ENCODE measurements around the gene KIRREL3.

Gene KIRREL3

DNA sequence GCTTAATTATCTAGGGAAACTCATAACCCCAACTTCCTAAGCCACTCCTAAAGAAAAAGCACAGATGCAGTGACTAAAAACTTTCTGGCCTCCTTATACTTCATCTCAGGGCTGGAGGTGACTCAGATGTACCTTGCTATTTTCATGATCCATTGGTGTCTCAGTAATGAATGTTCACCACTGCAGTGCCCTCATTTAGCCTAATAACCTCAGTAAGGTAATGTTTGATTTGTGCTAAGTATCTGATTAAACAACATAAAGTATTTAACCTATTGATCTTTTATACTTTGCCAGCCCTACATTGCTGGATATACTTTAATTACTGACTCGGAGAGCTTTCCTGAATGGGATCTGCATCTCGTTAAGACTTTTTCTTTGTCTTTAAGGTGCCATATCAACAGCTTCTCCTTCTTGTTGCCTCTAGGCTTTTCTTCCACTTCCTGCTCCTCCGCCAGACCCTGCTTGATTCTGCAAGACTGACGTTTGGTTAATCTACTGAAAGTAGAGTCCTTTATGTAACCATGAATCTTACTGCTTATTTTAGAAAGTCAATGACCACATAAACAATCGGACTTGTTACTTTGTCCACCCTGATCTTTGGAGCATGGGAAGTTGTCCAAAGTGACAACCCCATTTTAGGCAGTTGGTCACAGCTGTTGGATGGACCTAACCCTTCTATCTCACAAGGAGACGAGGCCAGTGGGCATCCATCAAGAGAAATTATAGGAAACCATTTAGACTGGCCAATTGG, 342.1 kb downstream of the KIRREL3 start:
- no peak for DNase-seq

DNA sequence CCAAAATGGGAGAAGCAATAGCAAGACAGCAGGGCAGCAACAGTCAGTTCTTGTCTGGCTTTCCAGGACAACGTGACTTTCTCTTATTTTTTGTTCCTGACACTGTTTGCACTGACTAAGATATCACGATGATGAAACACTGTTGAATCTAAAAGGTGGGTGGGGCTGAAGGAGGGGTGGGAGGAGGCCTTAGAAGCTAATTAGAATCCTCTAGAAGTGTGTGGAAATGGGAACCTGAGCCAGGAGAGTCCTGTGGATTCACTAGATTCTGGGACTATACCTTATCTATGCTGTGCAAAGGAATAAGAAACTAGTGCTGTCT, 344.8 kb downstream of the KIRREL3 start:
- no peak for DNase-seq

DNA sequence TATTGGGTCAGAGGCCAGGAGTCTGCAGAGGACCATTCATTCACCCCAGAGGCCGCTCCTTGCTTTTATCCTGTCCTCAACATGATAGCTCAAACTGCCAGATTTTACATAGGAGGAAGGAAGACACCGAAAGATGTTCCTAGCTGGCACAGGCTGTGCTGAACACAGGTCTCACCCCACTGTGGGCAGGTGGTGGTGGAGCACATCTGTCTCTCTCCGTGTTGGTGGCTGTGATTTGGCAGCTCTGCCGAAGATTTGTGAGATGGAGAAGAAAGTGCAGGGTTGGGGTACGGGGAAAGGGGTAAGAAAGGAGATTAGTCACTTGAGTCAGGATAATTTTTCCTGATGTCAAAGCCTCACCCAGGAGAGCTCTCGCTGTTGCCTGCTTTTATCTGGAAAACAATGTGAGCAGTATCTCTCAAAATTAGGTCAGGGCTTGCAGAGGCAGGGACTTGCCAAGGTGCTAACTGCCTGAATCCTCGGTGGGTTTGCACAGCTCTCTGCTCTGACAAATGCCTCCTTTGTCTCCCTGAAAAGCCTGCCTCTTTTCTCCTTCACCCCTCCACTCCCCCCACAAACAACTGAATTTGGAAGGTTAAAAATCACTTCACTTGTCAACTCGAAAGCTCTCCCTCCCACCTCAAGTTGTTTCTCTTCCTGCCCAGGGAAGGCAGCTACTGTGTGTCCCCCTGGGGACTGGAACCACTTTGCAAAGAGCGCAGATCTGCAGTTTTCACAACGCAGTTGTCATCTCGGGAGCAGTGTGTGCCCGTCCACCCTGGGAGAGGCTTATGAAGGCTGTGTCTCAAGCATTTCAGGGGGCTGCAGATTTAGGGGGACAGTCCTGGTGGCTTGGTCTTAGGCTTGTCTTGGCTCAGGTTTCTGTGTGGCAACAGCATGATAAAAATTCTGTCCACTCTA, 345.4 kb downstream of the KIRREL3 start:
- no peak for DNase-seq

DNA sequence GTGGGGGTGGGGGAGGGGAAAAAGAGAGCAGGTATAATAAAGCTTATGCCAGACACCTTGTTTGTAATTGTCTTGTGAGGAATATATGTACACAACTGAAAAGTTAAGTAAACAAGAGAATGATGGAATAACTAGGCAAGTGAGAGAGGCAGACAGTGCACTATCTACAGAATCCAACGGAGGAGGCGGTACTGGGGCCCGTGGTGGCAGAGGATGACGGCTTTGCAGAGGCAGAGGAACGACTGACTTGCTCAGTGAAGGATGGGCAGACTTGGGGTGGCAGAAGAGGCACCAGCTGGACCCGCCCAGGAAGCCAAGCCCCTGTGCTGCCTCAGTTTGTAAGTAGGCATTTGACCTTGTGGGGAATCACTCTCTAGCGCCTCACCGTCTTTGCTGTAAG, 347.5 kb downstream of the KIRREL3 start:
- DNase-seq = no peak

DNA sequence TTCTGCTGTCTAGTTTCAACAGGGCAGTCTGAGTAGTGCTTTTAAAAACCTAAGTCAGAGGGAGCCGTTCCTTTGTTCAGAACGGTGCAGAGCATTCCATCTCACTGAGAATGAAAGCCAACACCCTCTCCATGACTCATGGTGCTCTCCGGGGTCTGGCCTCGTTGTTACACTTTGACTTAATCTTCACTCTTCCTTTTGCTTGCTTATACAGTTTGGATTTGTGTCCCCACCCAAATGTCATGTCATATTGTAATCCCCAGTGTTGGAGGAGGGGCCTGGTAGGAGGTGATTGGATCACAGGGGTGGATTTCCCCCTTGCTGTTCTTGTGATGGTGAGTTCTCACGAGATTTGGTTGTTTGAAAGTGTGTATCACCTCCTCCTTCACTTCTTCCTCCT, 352.8 kb downstream of the KIRREL3 start:
- no peak for DNase-seq

DNA sequence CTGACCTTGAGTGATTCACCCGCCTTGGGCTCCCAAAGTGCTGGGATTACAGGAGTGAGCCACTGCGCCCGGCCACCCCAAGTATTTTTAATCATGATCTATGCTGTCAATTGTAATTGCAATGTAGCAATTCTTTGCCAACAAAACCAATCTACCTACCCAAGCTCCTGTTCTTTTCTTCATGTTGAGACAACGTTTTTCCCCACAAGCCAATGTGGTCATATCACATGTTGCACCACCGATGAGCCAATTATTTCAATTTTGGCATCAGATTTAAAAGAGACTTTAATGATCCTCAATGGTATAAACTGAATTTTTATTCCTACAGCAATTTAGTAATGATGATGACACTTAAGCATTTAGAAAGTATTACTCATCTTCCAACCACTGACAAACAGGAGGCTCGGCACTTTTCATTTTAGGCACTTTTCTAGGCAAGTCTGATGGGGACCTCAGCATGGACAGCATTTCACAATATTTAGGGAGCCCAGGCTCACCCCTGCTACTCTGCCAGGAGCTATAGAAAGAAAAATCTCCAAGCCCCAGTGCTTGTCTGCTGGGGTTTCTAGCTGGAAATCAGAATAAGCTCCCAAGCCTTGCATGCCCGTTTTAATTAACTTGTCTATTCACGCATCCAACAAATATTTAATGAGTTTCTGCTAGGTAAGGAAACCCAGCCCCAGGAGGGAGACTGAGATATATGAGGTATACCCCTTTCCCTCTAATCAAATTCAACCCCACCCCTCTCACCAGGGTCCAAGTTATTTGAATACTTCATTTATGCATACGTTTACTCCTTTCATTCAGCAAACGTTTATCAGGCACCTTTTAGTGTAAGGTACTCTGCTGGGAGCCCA, 353.6 kb downstream of the KIRREL3 start:
- no peak for DNase-seq

DNA sequence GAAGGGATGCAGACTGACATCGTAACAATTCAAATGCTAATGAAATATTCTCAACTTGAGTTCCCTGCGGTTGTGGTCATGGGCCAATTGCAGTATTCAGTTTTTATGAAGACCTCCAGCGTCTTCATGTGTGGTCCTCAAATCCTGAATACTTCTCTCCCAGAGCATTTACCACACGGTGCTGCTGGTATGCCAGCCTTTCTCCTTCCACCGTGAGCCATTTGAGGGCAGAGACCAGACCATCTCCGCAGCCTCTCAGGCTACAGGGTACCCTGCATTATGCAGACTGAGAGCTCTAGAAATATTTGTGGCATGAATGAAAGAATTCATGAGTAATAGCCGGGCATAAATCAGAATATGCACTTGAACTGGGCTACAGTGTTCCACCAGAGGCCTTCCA, 355.4 kb downstream of the KIRREL3 start:
- DNase-seq = no peak

DNA sequence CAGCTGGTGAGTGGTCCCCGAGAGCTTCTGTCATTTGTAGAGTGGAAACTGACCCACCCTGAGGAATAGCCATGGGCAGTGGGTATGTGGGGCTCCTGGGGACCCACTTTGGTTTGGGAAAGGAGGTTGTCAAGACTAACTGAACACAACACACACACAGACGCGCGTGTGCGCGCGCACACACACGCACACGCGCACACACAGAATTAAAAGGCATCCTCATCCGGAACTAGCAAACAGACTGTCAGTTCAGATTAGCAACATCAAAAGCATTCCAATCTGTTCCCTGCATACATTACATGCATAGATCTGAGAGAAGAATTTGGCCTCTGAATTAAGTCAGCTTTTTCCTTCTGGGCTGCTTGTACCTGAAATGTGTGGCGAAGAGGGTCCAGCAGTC, 360.4 kb downstream of the KIRREL3 start:
- DNase-seq = no peak

DNA sequence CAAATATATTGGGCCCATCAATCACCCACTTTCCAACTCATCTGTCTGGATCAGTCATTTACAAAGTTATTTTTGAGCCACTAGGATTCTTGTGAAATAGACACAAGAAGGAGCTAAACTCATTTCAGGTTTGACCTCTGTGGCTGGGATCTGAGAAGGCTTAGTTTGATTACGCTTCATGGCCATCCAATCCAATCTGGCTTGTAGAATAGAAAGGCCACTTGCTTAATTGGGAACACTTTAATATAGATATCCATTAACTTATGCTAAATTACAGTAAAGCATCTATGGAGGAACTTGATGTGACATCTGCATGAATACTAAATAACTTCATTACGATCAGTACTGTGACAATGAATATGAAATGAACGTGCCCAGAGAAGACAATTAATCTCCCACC, 360.9 kb downstream of the KIRREL3 start:
- no peak for DNase-seq

DNA sequence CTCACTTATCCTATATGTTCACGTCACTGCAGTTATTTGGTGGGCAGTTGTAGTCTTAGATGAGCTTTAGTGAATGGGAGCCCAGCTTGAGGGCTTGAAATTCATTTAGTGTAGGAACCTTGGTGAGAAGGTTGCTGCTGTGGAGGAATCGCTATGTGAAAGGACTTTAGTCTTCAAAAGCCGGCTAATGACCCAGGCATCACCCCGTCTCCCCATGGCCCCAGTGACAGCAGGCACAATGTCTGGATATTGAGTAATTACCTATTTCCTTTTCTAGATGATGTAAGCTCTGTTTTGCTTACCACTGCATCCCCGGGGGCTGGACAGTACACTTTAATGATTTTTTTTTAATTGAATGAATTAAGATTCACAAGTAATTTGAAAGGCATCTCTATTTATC, 361.9 kb downstream of the KIRREL3 start:
- no peak for DNase-seq

DNA sequence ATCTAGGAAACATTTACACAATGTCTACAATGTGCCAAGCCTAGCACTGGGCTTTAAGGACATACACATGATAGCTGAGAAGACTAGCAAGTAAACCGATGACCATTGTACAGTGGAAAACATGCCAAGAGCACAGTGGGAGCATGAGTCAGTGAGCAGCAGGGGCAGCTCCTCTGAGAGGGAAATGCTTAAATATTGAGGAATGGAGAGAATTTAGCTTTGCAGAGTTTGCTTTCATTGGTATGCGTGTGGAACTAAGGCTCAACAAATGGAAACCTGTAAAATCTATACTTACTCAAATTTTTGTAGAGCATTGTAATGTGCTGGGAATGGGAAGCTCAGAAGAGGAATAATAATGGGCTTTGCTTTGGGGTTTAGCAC, 362.8 kb downstream of the KIRREL3 start:
- no peak for DNase-seq

DNA sequence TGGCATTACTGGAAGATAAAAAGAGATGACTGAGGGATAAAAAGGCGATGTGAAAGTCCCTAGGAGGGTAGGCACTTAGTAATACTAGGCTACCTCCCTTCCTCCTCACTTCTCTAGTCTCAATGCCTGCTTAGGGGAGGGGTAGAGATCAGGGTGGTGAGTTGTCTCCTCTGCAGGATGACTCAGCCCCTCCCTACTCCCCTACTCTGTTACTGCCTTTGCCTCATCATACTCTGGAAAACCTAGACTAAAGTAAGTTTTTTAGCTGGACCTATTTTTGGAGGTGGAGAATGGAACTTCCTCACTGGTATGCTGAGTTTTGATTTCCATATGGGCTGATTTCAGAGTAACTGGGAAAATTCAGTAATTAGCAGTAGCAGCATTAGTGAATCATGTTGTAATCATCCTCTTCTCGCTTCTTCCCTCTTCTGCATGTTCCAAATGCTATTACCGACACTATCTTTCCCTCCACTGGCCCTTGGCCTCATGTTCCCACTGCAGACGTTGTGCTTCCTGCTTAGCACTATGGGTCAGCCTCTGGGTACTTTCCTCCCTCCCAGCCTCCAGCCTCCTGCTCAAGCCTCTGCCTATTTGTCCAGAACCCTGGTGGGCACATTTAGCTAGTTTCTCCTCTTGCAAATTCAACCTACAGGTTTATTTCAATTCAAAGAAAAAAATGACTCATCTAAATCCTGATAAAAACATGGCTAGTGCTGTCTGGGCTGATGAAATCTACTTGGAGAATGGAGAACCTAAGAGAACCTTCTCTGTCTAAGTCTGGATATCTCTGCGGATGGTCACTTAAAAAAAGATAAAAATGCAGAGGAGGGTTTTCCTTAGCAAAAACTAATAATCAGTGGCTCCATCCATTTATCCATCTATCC, 363.4 kb downstream of the KIRREL3 start:
- no peak for DNase-seq

DNA sequence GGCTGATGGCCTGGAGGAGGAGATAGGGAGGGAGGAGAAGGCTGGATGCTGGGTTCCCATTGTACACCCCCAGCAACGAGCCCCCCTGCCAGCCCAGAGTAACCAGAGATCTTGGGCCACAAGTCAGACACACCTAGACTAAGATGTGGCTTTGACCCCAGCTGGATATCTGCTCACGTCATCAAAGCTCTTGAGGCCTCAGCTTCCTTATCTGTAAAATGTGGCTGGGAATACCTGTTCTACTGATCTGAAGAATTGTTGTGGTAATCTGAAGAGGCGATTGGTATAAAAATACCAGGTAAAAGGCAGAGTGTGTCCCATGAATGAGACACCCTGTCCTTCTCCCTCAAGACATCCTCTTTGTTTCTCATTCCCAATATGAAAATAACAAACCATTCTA, 365.1 kb downstream of the KIRREL3 start:
- no peak for DNase-seq

DNA sequence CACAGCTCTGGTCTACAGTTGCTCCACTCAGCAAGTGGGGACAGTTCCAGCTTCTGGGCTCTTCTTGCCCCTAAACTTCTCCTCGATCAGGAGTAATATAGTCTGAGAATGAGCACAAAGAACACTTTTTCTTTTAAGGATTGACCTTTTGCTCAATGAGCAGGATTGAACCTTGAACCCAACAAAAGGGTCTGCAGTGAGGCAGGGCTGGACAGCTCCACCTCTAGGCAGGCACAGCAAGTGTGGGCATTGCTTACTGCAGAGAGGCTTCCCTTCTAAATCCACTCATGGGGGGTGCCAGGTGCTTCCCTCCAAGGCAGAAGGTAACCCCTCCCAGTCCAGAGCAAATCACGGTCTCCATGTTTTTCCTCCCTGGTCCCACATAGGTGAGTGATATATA, 365.6 kb downstream of the KIRREL3 start:
- DNase-seq = no peak

DNA sequence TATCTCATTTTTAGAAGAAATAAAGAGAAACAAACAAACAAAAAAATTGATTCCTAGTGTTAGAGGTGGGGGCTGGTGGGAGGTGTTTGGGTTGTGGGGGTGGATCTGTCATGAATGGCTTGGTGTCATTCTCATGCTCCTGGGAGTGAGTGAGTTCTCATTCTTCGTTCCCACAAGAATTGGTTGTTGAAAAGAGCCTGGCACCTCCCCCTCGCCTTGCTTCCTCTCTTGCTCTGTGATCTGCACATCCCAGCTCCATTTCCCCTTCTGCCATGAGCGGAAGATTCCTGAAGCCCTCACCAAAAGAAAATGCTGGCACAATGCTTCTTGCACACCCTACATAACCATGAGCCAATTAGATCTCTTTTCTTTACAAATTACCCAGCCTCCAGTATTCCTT, 367.2 kb downstream of the KIRREL3 start:
- no peak for DNase-seq

DNA sequence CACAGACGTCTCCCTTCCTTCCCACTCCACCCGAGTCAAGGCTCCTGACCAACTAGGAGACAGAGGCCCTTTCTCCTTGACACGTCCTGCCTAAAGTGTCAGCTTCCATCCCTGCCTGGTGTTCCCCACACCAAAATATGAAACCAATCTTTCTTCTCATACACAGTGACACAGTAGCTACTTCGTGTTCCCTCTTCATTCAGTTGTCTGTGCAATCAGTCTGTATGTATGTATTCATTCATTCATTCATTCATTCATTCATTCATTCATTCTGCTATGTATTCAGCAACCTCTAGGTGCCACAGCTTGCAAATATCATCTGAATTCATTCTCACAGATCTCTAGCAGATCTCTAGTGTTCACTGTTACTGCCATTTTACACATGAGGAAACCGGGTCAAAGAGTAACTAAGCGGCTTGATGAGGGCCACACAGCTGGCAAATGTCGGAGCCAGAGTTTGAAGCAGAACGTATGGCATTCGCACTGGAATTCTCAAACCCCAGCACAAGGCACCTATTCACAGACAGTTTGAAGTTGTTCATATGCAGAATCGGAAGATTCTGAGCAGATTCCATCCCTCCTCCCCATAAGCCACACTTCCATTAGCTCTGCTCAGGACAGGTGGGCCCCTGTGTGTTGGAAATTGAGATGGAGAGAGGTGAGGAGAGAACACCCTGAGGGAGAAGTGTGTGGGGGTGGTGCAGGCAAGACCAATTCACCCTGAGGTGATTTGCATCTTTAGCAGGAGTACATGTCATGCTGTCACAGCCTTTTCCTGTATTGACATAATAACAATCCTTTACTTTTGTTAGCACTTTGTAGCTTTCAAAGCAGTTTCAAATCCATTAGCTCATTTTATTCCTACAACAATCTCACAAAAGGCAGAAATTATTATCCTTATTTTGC, 369.4 kb downstream of the KIRREL3 start:
- no peak for DNase-seq

DNA sequence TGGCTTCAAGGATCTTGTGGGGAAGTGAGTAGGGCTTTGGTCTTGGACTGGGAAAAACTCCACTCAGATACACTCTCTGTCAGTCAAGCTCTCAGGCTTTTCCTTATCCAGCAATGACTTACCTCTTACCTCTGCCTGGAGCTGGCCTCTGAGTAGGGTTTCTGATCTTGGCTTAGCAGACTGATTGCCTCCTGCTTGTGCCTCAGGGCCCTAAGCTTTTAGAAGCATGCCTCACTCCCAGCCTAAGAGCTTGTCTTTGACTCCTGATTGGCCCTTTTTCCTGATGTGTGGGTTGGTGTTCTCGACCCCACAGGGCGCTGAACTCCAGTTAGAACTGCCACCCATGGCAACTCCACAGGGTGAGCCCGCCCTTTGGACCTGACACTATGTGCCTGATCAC, 370.1 kb downstream of the KIRREL3 start:
- no peak for DNase-seq

DNA sequence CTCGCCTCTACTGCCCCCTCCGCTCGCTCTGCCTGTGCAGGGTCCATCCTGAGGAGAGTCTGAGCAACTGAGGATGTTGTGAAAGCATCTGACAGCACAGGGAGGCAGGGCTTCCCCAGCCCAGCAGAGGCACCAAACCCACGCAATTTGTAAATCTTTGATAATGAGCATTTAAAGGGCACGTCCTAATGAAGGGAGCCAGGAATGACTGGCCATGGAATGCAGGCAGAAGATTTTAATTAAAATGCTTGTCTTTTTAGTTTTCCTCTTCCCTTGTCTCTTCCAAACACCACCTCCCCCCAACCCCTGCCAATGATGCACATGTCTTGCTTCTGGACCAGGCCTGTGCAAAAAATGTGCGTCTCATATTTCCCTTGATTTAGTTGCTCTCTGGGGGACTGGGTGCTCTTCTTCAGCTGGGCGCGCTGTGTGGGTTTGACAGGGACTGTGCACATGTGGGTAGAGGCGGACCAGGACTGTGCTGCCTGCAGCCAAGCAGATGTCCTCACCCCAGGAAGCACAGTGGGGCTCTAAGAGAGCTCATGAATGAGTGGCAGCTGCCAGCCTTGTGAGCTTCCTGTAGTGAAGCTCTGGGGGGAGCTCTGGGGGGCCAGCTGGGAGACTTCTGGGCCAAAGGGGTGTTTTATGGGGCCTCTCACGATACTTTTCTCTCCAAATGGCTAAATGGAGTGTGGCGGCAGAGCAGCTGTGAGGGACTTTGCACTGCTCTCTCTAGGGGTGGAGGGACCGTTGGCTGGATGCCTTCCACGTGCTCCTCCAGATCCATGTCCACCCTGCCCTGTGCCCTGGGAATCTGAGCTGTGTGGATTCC, 371.6 kb downstream of the KIRREL3 start:
- no peak for DNase-seq

DNA sequence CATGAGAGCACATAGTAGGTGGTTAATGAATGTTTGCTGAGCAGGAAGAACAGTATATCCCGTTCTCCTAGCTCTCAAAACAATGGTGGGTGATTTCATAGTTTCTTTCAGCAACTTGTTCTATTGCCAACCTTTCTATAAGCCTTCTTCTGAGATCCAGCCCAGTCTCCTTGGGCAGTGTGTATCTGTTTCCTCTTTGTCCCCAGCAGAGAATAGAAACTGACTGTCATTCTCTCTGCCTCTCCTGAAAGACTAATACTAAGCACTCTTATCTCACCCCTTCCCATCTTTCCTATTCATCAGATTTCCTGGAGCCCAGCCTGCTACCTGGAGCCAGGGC, 372.1 kb downstream of the KIRREL3 start:
- no peak for DNase-seq

DNA sequence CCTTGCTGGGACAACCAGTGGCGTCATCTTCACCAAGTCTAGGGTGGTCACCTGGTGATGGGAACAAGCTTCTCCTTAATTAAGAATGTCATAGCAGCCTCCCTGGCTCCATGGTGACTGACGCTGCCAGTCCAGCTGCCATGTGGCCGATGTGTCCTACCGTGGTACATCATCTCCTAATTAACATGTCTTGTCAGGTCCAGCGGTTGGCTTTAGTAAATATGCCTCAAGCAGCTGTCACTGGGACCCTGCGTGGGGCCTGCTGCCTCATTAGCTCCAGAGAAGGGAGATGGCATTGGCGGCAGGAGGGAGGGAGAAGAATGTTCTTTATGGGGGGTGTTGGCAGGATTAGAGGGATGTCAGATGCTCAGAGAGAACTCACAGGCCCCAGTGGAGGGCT, 373.1 kb downstream of the KIRREL3 start:
- DNase-seq = no peak

DNA sequence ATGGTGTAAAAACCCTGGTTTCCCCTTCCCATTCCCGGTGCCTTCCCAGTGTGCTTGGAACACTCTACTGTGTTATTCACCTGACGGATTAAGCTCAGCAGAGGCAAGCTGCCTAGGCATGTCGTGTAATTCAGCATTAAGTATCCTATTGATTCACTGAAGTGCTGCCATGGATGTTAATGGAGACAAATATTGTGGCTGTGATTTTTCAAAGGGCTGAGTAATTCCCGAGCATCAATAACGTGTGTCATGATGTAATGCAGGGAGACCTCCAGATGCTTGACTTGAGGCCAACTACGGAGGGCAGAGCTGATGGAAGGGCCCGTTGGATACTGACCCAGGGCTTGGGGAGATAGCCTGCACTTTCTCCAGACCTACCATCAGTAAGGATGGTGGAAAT, 376.1 kb downstream of the KIRREL3 start:
- no peak for DNase-seq
